GM19351 (cell line): ENCODE measurements around the gene PBX3.

Source experiments
- ATAC-seq: cut with Tn5 transposase; IDR thresholded peaks from one replicate; pipeline ENCODE4 v1.9.1; 2021; ENCODE audit warnings: mild to moderate bottlenecking, moderate library complexity; ENCODE audit not compliant: unreplicated experiment

PBX3 gene

DNA sequence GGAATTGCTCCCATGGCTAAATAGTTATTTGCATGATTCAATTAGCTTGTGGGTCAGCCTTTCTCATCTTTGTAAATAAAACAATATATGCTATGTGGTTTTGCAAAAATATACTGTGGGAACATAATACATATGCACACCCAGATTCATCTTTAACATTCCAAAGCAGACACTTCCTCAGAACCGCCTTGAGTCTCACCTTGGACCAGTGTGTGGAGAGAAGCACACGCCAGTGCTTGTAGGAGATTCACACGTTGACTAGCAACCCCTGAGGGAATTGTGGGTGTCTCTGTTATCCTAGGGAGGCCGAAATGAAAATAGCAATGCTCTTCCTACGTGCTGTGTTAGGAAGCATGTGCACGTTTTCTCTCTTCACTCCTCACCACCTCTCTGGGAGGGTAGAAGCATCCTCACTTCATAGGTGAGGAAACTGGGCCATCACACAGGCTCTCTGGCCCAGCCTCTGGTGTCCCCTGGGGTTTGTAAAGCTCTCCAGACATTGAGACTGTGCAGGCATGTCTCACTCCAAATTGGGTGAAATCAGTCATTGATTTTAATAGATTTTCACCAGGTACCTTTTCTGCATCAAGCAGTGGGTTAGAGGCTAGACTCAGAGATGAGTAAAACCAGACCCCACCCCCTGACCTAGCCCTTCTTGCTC, 221.7 kb downstream of the PBX3 start:
- ATAC-seq, result no peak

GRCh38 chr9:125969462-125969861, 222.3 kb downstream of the PBX3 start:
- ATAC-seq, result no peak

DNA sequence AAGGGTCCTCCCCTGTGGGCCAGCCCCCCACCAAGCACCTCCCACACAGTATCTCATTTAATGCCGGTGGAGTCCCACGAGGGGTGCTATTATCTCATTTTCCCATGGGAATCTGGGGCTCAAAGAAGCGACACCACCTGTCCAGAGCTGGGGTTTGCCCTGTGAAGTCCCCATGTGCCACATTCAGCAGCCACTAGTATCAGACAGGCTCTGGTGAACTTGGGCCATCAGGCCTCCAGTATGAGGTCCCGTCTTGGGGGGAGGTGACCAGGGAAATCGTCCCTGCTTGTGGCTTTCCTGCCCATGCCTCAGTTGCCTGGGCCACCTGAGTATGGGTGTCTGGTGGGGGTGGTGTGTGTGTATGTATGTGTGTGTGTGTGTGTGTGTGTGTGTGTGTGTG, 222.7 kb downstream of the PBX3 start:
- no peak for ATAC-seq

DNA sequence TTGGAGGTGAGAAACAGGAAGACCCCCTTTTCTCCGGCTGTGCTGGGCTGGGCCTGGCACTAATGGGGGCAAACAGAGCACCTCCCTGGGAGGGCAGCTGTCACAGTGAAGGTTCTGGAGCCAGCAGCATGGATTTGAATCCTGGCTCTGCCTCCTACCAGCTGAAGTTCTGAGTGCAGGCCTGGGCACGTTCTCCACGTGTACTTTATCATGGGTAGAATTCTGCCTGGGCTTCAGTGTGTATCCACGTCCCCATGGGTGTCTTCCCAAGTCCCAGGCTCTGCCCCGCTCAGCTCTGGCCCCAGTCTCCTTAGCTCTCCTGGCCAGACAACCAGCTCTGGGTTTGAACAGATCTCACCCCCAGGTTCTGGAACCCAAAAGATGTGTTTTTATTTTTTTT, 223.2 kb downstream of the PBX3 start:
- ATAC-seq, result no peak

- no peak for ATAC-seq
Measured at GRCh38 chr9:125971050-125971449, 223.9 kb downstream of the PBX3 start.

DNA sequence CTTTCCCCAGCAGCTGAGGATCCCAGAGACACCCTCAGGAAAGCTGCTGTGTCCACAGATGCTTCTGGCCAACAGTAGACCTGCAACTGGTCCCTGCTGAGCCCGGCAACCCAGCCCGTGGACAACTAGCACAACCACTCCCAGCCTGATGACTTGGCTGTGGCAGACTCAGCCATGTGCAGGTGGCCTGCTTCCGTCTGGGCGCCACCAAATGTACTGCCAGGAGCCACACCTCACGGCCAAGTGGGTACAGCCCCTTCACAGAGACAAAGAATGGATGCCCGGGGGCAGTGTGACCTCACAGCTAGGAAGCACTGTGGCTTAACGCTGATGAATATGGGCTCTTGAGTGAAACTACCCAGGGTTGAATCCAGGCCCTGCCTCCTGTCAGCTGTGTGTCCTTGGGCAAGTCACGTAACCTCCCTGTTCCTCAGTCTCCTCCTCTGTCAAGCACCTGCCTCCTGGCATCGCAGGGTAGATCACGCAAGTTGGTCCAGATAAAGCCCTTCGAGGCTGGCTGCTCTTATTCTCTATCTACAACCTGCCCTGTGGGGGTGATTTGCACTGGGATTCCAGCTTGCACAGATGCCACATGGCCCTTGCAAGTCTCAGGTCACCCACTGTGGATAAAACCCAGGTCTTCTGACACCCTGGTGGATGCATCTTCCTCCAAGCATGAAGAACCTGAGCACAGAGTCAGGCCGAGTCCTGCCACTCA, 225.0 kb downstream of the PBX3 start:
- ATAC-seq, result no peak

DNA sequence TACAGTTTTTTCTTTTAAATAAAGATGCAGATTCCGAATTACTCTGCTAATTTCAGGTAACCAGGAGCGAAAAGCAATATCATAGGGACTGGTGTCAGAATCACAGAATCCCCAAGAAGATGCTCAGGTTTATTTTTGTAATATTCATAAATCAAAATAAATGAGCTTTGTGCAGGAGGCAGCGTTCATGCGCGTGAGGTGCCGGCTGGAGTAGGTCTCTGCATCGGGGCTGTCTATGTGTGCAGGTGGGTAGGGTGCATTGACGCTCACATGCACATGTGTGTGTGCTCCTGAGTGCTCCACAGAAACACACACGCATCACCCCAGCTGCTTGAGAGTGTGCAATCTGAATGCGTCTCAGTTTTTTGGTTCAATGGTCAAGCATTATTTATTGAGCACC, 226.4 kb downstream of the PBX3 start:
- no peak for ATAC-seq

DNA sequence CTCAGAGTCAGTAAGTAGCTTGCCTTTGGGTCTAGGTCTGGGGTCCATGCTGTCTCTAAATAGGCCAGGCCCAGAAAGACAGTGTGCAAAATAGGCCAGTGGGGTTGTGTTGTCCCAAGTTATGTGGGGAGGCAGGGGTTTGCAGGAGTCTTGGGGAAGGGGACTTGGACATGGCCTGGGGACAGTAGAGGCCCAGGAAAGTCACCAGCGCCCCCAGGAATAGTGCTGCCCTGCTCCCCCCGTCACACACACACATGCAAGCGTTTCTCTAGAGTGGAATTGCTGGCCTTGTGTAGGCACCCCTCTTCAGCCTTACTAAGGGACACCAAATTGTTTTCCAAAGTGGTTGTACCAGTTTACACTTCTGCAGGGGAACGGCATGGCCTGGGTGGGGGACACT, 227.5 kb downstream of the PBX3 start:
- no peak for ATAC-seq

DNA sequence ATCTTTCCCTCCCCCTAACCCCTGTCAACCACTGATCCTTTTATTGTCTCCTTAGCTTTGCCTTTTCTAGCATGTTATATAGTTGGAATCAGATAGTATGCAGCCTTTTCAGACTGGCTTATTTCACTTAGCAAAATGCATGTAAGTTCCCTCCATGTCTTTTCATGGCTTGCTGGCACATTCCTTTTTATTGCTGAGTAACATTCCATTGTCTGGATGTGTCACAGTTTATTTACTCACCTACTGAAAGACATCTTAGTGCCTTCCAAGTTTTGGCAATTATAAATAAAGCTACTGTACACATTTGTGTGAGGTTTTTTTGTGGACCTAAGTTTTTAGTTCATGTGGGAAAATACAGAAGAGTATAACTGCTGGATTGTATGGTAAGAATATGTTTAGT, 230.1 kb downstream of the PBX3 start:
- no peak for ATAC-seq

GRCh38 chr9:125979383-125979782, 232.2 kb downstream of the PBX3 start:
- ATAC-seq, result no peak

GRCh38 chr9:125982798-125983406, 235.7 kb downstream of the PBX3 start:
- ATAC-seq, result no peak

- no peak for ATAC-seq
Measured at GRCh38 chr9:125983681-125984080, 236.5 kb downstream of the PBX3 start.

GRCh38 chr9:125984461-125984860, 237.3 kb downstream of the PBX3 start:
- no peak for ATAC-seq

GRCh38 chr9:125985142-125985997, 238.2 kb downstream of the PBX3 start:
- no peak for ATAC-seq

DNA sequence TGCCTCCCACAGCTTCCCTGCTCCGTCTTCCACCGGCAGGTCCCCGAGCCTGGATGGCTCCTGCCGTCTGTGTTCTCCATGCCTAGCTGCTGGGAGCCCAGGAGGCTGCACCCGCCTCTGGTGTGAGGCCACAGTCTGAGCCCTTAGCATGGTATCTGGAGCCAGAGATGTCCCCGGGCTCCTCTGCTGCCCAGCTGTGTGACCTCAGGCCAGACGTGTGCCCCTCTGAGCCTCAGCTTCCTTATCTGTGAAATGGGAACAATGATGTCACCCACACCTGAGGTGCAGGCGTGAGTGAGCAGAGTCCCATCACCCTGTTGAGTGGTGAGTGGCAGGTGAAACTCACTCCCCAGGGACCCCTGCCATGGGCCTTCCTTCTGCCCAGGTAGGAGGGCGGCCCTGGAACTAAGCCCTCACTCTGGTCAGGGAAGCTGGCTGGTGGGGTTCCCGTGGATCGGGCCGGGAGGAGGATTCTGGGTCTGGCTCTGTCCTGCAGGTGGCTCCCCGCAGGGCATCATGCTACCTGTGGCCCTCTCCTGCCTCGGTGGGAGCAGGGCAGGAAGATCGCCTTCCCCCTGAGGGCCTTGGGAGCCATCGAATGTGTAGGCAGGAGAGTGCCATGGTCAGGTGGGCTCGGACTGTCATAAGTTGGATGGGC, 239.0 kb downstream of the PBX3 start:
- ATAC-seq, result no peak

DNA sequence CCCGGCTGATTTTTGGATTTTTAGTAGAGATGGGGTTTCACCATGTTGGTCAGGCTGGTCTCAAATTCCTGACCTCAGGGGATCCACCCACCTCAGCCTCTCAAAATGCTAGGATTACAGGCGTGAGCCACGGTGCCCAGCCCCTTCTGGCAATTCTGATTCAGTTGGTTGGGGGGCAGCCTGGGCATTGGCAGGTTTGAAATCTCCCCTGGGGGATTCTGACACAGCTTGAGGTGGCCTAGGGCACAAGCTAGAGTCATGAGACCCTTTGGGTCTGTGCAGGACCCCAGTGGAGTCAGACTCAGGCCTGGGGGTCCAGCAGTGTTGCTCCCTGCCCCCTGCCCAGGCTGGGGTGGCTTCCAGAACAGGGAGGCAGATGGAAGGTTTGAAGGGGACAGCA, 239.8 kb downstream of the PBX3 start:
- no peak for ATAC-seq

DNA sequence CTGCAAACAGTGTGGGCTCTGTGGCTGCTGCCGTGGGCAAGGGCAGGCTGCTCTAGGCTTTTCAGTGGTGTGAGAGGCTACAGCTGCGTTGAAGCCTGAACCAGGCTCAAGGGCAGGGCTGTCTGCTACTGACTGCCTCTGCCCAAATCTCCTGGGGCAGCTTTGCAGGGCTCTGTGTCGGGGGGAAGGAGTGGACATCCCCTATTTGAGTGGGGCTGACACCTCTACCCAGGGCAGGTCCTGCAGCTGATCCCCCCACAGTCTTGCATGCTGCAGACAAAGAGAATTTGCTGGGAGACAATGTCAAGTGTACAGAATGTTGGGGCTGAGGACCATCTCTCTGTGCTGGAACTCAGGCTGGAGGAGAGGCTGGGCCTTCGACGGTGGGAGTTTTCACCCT, 240.2 kb downstream of the PBX3 start:
- ATAC-seq, result no peak

DNA sequence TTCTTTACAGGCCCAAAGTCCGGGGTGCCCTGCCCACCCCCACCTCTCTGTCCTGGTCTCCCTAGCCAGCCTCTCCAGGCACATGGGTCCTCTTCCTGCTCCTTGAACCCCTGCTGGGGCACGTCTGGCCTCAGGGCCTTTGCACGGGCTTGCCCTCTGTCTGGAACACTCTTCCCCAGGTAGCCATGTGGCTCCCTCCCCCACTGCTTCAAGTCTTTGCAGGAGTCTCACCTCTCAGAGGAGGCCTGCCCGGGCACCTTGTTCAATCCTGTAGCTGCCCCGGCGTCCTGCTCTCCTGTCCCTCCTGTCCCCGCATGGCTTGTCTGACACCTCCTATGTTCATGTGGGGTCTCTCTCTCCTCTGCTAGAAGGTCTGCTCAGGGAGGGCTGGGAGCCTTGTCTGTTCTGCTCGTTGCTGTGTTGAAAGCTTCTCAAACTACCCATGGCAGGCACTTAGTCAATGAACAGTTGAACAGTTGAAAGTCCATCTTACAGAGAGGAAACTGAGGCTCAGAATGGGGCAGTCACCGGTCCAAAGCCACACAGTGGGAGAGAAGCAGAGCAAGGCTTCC, 241.4 kb downstream of the PBX3 start:
- ATAC-seq, result no peak

DNA sequence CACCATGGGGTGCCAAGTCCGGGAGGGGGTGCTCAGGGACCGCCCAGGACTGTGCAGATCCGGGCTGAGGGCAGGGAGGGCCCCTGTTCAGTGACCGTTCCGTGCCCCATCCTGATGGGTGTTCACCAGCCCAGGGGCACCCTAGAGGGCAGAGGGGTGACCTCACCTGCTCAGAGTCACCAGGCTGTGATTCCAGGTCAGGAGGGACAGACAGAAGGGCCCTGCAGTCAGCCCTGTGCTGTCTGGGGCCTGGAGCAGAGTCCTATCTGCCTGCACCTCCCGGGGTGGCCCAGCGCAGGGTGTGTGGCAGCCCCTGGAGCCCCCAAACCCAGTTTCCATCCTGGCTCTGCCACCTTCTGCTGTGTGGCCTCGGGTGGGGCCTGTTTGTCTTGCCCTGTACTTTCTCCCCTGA, 241.9 kb downstream of the PBX3 start:
- no peak for ATAC-seq

DNA sequence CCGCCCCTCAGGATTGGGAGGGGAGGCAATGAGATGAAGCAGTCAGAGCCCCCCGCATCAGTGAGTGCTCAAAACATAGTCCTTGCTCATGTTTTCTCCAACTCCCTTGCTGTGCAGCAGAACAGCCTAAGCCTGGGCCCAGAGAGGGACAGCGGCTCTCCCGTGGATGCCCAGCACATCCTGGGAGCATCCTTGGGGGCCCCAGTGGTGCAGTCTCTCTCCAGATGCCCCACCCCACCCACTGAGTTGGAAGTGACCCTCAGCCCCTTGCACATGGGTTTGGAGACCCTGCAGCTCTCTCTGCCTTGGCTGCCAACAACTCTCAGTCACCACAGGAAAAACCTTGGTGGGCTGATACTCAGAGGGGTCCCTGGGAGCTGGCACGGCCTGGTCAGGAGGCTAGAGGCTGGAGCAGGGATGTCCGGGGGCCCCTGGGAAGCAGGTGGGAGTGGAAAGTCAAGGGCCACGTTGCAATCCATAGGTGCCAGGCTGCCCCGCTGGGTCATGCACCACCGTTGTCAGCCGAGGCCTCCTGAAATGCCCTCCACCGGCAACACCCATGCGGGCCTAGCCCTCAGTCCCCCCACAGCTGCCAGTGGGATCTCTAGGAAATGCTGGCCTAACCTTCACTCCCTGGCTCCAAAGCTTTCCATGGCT, 242.5 kb downstream of the PBX3 start:
- no peak for ATAC-seq
